ENCODE results near the gene PRAC1.

Gene PRAC1

DNA sequence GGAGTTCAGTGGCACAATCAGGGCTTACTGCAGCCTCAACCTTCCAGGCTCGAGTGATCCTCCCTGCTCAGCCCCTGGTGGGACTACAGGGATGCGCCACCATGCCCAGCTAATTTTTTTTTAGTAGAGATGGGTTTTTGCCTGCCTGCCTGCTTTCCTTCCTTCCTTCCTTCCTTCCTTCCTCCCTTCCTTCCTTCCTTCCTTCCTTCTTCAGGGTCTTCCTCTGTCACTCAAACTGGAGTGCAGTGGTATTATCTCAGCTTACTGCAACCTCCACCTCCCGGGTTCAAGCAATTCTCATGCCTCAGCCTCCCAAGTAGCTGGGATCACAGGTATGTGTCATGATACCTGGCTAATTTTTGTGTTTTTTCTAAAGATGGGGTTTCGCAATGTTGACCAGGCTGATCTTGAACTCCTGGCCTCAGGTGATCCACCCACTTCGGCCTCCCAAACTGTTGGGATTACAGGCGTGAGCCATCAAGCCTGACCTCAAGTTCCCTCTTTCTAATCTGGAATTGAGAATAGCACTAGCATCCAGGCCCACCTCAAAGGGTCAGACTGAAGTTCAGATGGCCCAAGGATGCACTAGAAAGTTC is 45.3 kb downstream of the PRAC1 start:
- H3K79me2 ChIP-seq (ENCODE audit: insufficient read depth, low read length), result no peaks in the 10 kb centered on the region
- no peaks in the 10 kb centered on the region for H4K20me1 ChIP-seq (ENCODE audit: low read depth, low read length)
- TF ChIP-seq, protein P1, sequence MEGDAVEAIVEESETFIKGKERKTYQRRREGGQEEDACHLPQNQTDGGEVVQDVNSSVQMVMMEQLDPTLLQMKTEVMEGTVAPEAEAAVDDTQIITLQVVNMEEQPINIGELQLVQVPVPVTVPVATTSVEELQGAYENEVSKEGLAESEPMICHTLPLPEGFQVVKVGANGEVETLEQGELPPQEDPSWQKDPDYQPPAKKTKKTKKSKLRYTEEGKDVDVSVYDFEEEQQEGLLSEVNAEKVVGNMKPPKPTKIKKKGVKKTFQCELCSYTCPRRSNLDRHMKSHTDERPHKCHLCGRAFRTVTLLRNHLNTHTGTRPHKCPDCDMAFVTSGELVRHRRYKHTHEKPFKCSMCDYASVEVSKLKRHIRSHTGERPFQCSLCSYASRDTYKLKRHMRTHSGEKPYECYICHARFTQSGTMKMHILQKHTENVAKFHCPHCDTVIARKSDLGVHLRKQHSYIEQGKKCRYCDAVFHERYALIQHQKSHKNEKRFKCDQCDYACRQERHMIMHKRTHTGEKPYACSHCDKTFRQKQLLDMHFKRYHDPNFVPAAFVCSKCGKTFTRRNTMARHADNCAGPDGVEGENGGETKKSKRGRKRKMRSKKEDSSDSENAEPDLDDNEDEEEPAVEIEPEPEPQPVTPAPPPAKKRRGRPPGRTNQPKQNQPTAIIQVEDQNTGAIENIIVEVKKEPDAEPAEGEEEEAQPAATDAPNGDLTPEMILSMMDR (IDR thresholded peaks at IDR 0.05; ENCODE audit: insufficient read depth, low read length, poor library complexity, severe bottlenecking), result no peak
- no peak for TF ChIP-seq EZH2phosphoT487 (conservative IDR thresholded peaks at IDR 0.05; ENCODE audit: low read length)
- no peaks in the 10 kb centered on the region for H3K9me2 ChIP-seq (replicated peaks; ENCODE audit: insufficient read depth, low read length)
- H2AFZ ChIP-seq (ENCODE audit: low read depth, low read length, severe bottlenecking), result no peak overlapping the region
- H3K27me3 ChIP-seq (ENCODE audit: low read length), result no peaks in the 10 kb centered on the region
- no peak overlapping the region for H3K4me2 ChIP-seq (ENCODE audit: low read depth, low read length, poor library complexity, severe bottlenecking)
- H3K9me3 ChIP-seq (ENCODE audit: insufficient read depth, low read length), result no peaks in the 10 kb centered on the region
- H3K9ac ChIP-seq (ENCODE audit: low read length), result no peak overlapping the region
- no peaks in the 10 kb centered on the region for H3F3A ChIP-seq (ENCODE audit: insufficient read depth)
- no peak overlapping the region for H3K4me3 ChIP-seq (ENCODE audit: insufficient read depth, low read length, poor library complexity, severe bottlenecking)
- H3K36me3 ChIP-seq (ENCODE audit: low read length), result no peaks in the 10 kb centered on the region
- H3K27ac ChIP-seq (ENCODE audit: low read depth, low read length), result no peak overlapping the region

GRCh38 chr17:48672340-48672739 is 50.0 kb downstream of the PRAC1 start:
- no peak overlapping the region for H3K4me2 ChIP-seq (ENCODE audit: low read depth, low read length, poor library complexity, severe bottlenecking)

More at GRCh38 chr17:48672340-48672739, 50.0 kb downstream of the PRAC1 start:
- Histone ChIP-seq H3K36me3 (ENCODE audit: low read length) (no peaks in the 10 kb centered on the region), H3K9me3 (ENCODE audit: insufficient read depth, low read length) (no peaks in the 10 kb centered on the region), H4K20me1 (ENCODE audit: low read depth, low read length) (no peaks in the 10 kb centered on the region), H3K27ac (ENCODE audit: low read depth, low read length) (no peak overlapping the region), H3K4me3 (ENCODE audit: insufficient read depth, low read length, poor library complexity, severe bottlenecking) (no peak overlapping the region), H3F3A (ENCODE audit: insufficient read depth) (no peaks in the 10 kb centered on the region), H3K27me3 (ENCODE audit: low read length) (no peaks in the 10 kb centered on the region), H3K9ac (ENCODE audit: low read length) (no peak overlapping the region), H2AFZ (ENCODE audit: low read depth, low read length, severe bottlenecking) (no peak overlapping the region), H3K79me2 (ENCODE audit: insufficient read depth, low read length) (no peaks in the 10 kb centered on the region), H3K9me2 (replicated peaks; ENCODE audit: insufficient read depth, low read length) (no peaks in the 10 kb centered on the region)
- TF ChIP-seq, protein P1 (IDR thresholded peaks at IDR 0.05; ENCODE audit: insufficient read depth, low read length, poor library complexity, severe bottlenecking), result no peak
- no peak for TF ChIP-seq EZH2phosphoT487 (conservative IDR thresholded peaks at IDR 0.05; ENCODE audit: low read length)
